ENCODE measurements around the gene OCIAD2.
"Not testable (repeated sequence)": the region's sequence is repeated elsewhere in the genome, so short reads cannot be mapped to it uniquely, and the experiment has no call there.

DNA sequence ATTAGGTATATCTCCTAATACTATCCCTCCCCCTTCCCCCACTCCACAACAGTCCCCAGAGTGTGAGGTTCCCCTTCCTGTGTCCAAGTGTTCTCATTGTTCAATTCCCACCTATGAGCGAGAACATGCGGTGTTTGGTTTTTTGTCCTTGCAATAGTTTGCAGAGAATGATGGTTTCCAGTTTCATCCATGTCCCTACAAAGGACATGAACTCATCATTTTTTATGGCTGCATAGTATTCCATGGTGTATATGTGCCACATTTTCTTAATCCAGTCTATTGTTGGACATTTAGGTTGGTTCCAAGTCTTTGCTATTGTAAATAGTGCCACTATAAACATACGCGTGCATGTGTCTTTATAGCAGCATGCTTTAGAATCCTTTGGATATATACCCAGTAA, 41.9 kb downstream of the OCIAD2 start:
- TF ChIP-seq CTCF (IDR thresholded peaks at IDR 0.05); EP300 (IDR thresholded peaks at IDR 0.05; ENCODE audit: low read depth): not testable (repeated sequence)
